IgD-negative memory B cell (primary cell): ENCODE measurements around the gene USP10. TPM values are rescaled to one million over a fixed set of nuclear protein-coding genes. Genes with fewer than 3 reads are reported as not detected.

ENCODE experiments used
- H3K27ac Mint-ChIP-seq, 3 donors: one replicate each; pipeline ENCODE4 v1.8.0; 2020 to 2022; ENCODE audit warnings: mild to moderate bottlenecking in 3 of 3, mixed read lengths in 3 of 3, moderate library complexity in 1 of 3
- H3K27me3 Mint-ChIP-seq: one replicate; pipeline ENCODE4 v1.8.0; 2021; ENCODE audit warnings: mixed read lengths
- H3K36me3 Mint-ChIP-seq: one replicate; pipeline ENCODE4 v1.8.0; 2020; ENCODE audit warnings: mild to moderate bottlenecking, mixed read lengths
- H3K4me1 Mint-ChIP-seq, 3 donors: one replicate each; pipeline ENCODE4 v1.8.0; 2020 to 2022; ENCODE audit warnings: mixed read lengths in 3 of 3, mild to moderate bottlenecking in 1 of 3
- H3K4me3 Mint-ChIP-seq, 4 donors: one replicate each; pipeline ENCODE4 v1.8.0; 2020 to 2022; ENCODE audit warnings: mild to moderate bottlenecking in 4 of 4, mixed read lengths in 4 of 4, moderate library complexity in 3 of 4
- H3K9me3 Mint-ChIP-seq, 3 donors: one replicate each; pipeline ENCODE4 v1.8.0; 2020 to 2021; ENCODE audit warnings: mixed read lengths in 3 of 3, mild to moderate bottlenecking in 1 of 3
- polyA plus RNA-seq: library from polyadenylated mRNA; unstranded; fragments of 300-500 nt; fragmentation: Illumina TruSeq; gene quantifications from one replicate; pipeline ENCODE4 v1.2.3, GENCODE V29; 2021

Gene USP10
- polyA plus RNA-seq, 1 donor from 2014 or later = 95.8 TPM

GRCh38 chr16:84787263-84787622 is 87.4 kb downstream of the USP10 start:
- Mint-ChIP-seq H3K27ac (peak overlapping the region in 1 of 3 donors; percentile 45), H3K27me3 (no peaks in the 10 kb centered on the region), H3K4me3 (no peak overlapping the region), H3K4me1 (peaks cover 0 to 4% (median 3%) of the 10 kb centered on the region in 3 donors), H3K36me3 (peaks cover 4% of the 10 kb centered on the region), H3K9me3 (no peaks in the 10 kb centered on the region)

- no peaks in the 10 kb centered on the region for H3K9me3 Mint-ChIP-seq
- no peak overlapping the region for H3K4me3 Mint-ChIP-seq
- H3K27me3 Mint-ChIP-seq = no peaks in the 10 kb centered on the region
- no peak overlapping the region for H3K27ac Mint-ChIP-seq
- peaks cover 4% of the 10 kb centered on the region for H3K36me3 Mint-ChIP-seq
- peaks cover 0 to 4% (median 3%) of the 10 kb centered on the region in 3 donors for H3K4me1 Mint-ChIP-seq
Measured at GRCh38 chr16:84788920-84789391, 89.2 kb downstream of the USP10 start.

- H3K4me3 Mint-ChIP-seq = no peak overlapping the region
- H3K4me1 Mint-ChIP-seq = peaks cover 0 to 4% (median 3%) of the 10 kb centered on the region in 3 donors
- H3K9me3 Mint-ChIP-seq = no peaks in the 10 kb centered on the region
- H3K27ac Mint-ChIP-seq = no peak overlapping the region
- H3K36me3 Mint-ChIP-seq = peaks cover 4% of the 10 kb centered on the region
- no peaks in the 10 kb centered on the region for H3K27me3 Mint-ChIP-seq
Measured at GRCh38 chr16:84789431-84789830, 89.6 kb downstream of the USP10 start.

- Mint-ChIP-seq H3K27ac (no peak overlapping the region), H3K27me3 (no peaks in the 10 kb centered on the region), H3K36me3 (peaks cover 5% of the 10 kb centered on the region), H3K9me3 (no peaks in the 10 kb centered on the region), H3K4me3 (no peak overlapping the region), H3K4me1 (peaks cover 0 to 3% (median 2%) of the 10 kb centered on the region in 3 donors)
Measured at GRCh38 chr16:84790301-84790700, 90.5 kb downstream of the USP10 start.

GRCh38 chr16:84791088-84791487 is 91.3 kb downstream of the USP10 start:
- no peak overlapping the region for H3K27ac Mint-ChIP-seq
- peaks cover 5% of the 10 kb centered on the region for H3K36me3 Mint-ChIP-seq
- peak overlapping the region in 1 of 4 donors; percentile 23 for H3K4me3 Mint-ChIP-seq
- peaks cover 0 to 3% (median 2%) of the 10 kb centered on the region in 3 donors for H3K4me1 Mint-ChIP-seq
- H3K27me3 Mint-ChIP-seq = no peaks in the 10 kb centered on the region
- H3K9me3 Mint-ChIP-seq = no peaks in the 10 kb centered on the region

GRCh38 chr16:84791501-84791900 is 91.7 kb downstream of the USP10 start:
- no peaks in the 10 kb centered on the region for H3K9me3 Mint-ChIP-seq
- no peak overlapping the region for H3K4me3 Mint-ChIP-seq
- H3K36me3 Mint-ChIP-seq = peaks cover 5% of the 10 kb centered on the region
- H3K27me3 Mint-ChIP-seq = no peaks in the 10 kb centered on the region
- peaks cover 0 to 3% (median 2%) of the 10 kb centered on the region in 3 donors for H3K4me1 Mint-ChIP-seq
- no peak overlapping the region for H3K27ac Mint-ChIP-seq

- H3K36me3 Mint-ChIP-seq = peaks cover 5% of the 10 kb centered on the region
- no peaks in the 10 kb centered on the region for H3K27me3 Mint-ChIP-seq
- H3K27ac Mint-ChIP-seq = no peak overlapping the region
- H3K9me3 Mint-ChIP-seq = no peaks in the 10 kb centered on the region
- H3K4me3 Mint-ChIP-seq = peak overlapping the region in 1 of 4 donors; percentile 33
- H3K4me1 Mint-ChIP-seq = peaks cover 0 to 2% (median 0%) of the 10 kb centered on the region in 3 donors
Measured at GRCh38 chr16:84794186-84794585, 94.4 kb downstream of the USP10 start.

- no peak overlapping the region for H3K27ac Mint-ChIP-seq
- H3K4me1 Mint-ChIP-seq = peaks cover 0 to 2% (median 0%) of the 10 kb centered on the region in 3 donors
- H3K4me3 Mint-ChIP-seq = no peak overlapping the region
- no peaks in the 10 kb centered on the region for H3K27me3 Mint-ChIP-seq
- H3K36me3 Mint-ChIP-seq = peaks cover 5% of the 10 kb centered on the region
- peaks cover 0 to 1% (median 0%) of the 10 kb centered on the region in 3 donors for H3K9me3 Mint-ChIP-seq
Measured at GRCh38 chr16:84794626-84795025, 94.8 kb downstream of the USP10 start.

GRCh38 chr16:84795329-84796053 is 95.7 kb downstream of the USP10 start:
- Mint-ChIP-seq H3K27ac (no peak overlapping the region), H3K4me3 (no peak overlapping the region), H3K36me3 (peaks cover 3% of the 10 kb centered on the region), H3K9me3 (peaks cover 0 to 3% (median 0%) of the 10 kb centered on the region in 3 donors), H3K4me1 (no peaks in the 10 kb centered on the region), H3K27me3 (no peaks in the 10 kb centered on the region)

- Mint-ChIP-seq H3K27me3 (peaks cover 2% of the 10 kb centered on the region), H3K36me3 (no peaks in the 10 kb centered on the region), H3K4me3 (no peak overlapping the region), H3K27ac (no peak overlapping the region), H3K9me3 (peaks cover 0 to 9% (median 0%) of the 10 kb centered on the region in 3 donors), H3K4me1 (no peaks in the 10 kb centered on the region)
Measured at GRCh38 chr16:84800158-84800978, 100.6 kb downstream of the USP10 start.

GRCh38 chr16:84803146-84803545 is 103.3 kb downstream of the USP10 start:
- H3K36me3 Mint-ChIP-seq = no peaks in the 10 kb centered on the region
- H3K27me3 Mint-ChIP-seq = peaks cover 13% of the 10 kb centered on the region
- H3K9me3 Mint-ChIP-seq = peaks cover 0 to 9% (median 0%) of the 10 kb centered on the region in 3 donors
- H3K27ac Mint-ChIP-seq = peak overlapping the region in 1 of 3 donors; percentile 19
- H3K4me3 Mint-ChIP-seq = no peak overlapping the region
- H3K4me1 Mint-ChIP-seq = peaks cover 0 to 2% (median 2%) of the 10 kb centered on the region in 3 donors

- no peaks in the 10 kb centered on the region for H3K36me3 Mint-ChIP-seq
- peaks cover 0 to 2% (median 2%) of the 10 kb centered on the region in 3 donors for H3K4me1 Mint-ChIP-seq
- no peak overlapping the region for H3K4me3 Mint-ChIP-seq
- peaks cover 13% of the 10 kb centered on the region for H3K27me3 Mint-ChIP-seq
- H3K27ac Mint-ChIP-seq = no peak overlapping the region
- peaks cover 0 to 9% (median 0%) of the 10 kb centered on the region in 3 donors for H3K9me3 Mint-ChIP-seq
Measured at GRCh38 chr16:84804326-84804725, 104.5 kb downstream of the USP10 start.

- Mint-ChIP-seq H3K36me3 (no peaks in the 10 kb centered on the region), H3K4me3 (peak overlapping the region in 2 of 4 donors; percentile 23 to 80), H3K27ac (no peak overlapping the region), H3K9me3 (peaks cover 0 to 3% (median 0%) of the 10 kb centered on the region in 3 donors), H3K27me3 (peaks cover 17% of the 10 kb centered on the region), H3K4me1 (peaks cover 0 to 4% (median 4%) of the 10 kb centered on the region in 3 donors)
Measured at GRCh38 chr16:84806256-84806889, 106.6 kb downstream of the USP10 start.

GRCh38 chr16:84806890-84807258 is 107.1 kb downstream of the USP10 start:
- no peak overlapping the region for H3K27ac Mint-ChIP-seq
- H3K4me3 Mint-ChIP-seq = peak overlapping the region in 2 of 4 donors; percentile 33 to 80
- H3K36me3 Mint-ChIP-seq = no peaks in the 10 kb centered on the region
- peaks cover 0 to 4% (median 4%) of the 10 kb centered on the region in 3 donors for H3K4me1 Mint-ChIP-seq
- peaks cover 17% of the 10 kb centered on the region for H3K27me3 Mint-ChIP-seq
- peaks cover 0 to 3% (median 0%) of the 10 kb centered on the region in 3 donors for H3K9me3 Mint-ChIP-seq

- H3K27ac Mint-ChIP-seq = no peak overlapping the region
- H3K27me3 Mint-ChIP-seq = peaks cover 17% of the 10 kb centered on the region
- peaks cover 0 to 4% (median 4%) of the 10 kb centered on the region in 3 donors for H3K4me1 Mint-ChIP-seq
- peaks cover 0 to 5% (median 0%) of the 10 kb centered on the region in 3 donors for H3K9me3 Mint-ChIP-seq
- H3K36me3 Mint-ChIP-seq = no peaks in the 10 kb centered on the region
- no peak overlapping the region for H3K4me3 Mint-ChIP-seq
Measured at GRCh38 chr16:84807776-84808175, 108.0 kb downstream of the USP10 start.
